Measurements from ENCODE around the gene RMND5A.
A peak's percentile ranks its signal among the peaks of the same experiment; 100 is the strongest.

Gene RMND5A

DNA sequence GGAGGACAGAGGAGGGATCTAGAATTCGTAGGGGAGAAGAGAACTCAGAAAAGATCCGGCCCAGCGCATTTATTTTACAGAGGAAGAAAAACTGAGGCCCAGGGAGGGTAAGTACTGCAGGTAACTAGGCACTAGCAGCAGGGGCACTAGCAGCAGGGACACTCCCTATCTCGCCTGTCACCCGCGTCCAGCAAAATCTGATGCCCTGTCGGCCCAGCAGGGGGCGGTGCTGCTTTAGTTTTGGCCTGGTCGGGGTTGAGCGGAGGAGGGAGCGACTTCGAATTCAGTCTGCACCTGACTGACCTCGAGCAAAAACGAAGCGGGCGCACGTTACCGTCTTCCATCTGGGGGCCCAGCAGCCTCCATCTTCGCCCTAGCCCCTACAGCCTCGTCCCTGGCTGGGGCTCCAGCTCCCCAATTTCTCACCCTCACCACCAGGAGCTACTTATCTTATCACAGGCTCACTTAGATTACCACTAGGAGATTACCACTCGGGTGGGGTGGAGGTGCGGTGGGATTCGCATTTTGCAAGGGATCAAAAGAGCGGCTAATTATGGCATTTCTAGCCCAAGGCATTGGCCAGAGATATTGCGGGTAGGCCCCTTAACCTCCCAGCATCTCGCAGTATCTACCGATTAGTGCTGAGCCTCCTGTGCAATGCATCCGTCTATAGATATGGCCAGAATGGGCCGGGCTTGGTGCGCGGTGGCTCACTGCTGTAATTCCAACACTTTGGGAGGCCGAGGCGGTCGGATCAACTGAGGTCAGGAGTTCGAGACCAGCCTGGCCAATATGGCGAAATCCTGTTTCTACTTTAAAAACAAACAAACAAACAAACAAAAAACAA is 88.4 kb downstream of the RMND5A start (continued):
- peak; percentile 75 for TF ChIP-seq ZIC2 (tag by site-specific recombination; IDR thresholded peaks at IDR 0.05)
- TF ChIP-seq ZNF529 (tag by site-specific recombination; IDR thresholded peaks at IDR 0.05; ENCODE audit: insufficient replicate concordance), result no peak
- TF ChIP-seq ZBTB1 (tag by site-specific recombination; IDR thresholded peaks at IDR 0.05), result no peak
- TF ChIP-seq, protein P1, sequence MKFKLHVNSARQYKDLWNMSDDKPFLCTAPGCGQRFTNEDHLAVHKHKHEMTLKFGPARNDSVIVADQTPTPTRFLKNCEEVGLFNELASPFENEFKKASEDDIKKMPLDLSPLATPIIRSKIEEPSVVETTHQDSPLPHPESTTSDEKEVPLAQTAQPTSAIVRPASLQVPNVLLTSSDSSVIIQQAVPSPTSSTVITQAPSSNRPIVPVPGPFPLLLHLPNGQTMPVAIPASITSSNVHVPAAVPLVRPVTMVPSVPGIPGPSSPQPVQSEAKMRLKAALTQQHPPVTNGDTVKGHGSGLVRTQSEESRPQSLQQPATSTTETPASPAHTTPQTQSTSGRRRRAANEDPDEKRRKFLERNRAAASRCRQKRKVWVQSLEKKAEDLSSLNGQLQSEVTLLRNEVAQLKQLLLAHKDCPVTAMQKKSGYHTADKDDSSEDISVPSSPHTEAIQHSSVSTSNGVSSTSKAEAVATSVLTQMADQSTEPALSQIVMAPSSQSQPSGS (tag by site-specific recombination; IDR thresholded peaks at IDR 0.05; ENCODE audit: low read depth), result no peak
- TF ChIP-seq ZNF585B (tag by site-specific recombination; IDR thresholded peaks at IDR 0.05), result no peak
- no peak for TF ChIP-seq EGR2 (tag by site-specific recombination; IDR thresholded peaks at IDR 0.05; ENCODE audit: low read depth)
- TF ChIP-seq ZEB2 (tag by site-specific recombination; IDR thresholded peaks at IDR 0.05), result 0 out of 2 replicates have a peak, but pooled peaks have one; percentile 50
- TF ChIP-seq, protein P2, sequence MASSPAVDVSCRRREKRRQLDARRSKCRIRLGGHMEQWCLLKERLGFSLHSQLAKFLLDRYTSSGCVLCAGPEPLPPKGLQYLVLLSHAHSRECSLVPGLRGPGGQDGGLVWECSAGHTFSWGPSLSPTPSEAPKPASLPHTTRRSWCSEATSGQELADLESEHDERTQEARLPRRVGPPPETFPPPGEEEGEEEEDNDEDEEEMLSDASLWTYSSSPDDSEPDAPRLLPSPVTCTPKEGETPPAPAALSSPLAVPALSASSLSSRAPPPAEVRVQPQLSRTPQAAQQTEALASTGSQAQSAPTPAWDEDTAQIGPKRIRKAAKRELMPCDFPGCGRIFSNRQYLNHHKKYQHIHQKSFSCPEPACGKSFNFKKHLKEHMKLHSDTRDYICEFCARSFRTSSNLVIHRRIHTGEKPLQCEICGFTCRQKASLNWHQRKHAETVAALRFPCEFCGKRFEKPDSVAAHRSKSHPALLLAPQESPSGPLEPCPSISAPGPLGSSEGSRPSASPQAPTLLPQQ (tag by site-specific recombination; IDR thresholded peaks at IDR 0.05), result peak; percentile 34; the same call in 1 of the 2 replicates
- 0 out of 2 replicates have a peak, but pooled peaks have one; percentile 37 for TF ChIP-seq ZNF366 (tag by site-specific recombination; conservative IDR thresholded peaks at IDR 0.05)
- no peak for TF ChIP-seq ZNF302 (tag by site-specific recombination; IDR thresholded peaks at IDR 0.05; ENCODE audit: low read depth)
- TF ChIP-seq, protein P3, sequence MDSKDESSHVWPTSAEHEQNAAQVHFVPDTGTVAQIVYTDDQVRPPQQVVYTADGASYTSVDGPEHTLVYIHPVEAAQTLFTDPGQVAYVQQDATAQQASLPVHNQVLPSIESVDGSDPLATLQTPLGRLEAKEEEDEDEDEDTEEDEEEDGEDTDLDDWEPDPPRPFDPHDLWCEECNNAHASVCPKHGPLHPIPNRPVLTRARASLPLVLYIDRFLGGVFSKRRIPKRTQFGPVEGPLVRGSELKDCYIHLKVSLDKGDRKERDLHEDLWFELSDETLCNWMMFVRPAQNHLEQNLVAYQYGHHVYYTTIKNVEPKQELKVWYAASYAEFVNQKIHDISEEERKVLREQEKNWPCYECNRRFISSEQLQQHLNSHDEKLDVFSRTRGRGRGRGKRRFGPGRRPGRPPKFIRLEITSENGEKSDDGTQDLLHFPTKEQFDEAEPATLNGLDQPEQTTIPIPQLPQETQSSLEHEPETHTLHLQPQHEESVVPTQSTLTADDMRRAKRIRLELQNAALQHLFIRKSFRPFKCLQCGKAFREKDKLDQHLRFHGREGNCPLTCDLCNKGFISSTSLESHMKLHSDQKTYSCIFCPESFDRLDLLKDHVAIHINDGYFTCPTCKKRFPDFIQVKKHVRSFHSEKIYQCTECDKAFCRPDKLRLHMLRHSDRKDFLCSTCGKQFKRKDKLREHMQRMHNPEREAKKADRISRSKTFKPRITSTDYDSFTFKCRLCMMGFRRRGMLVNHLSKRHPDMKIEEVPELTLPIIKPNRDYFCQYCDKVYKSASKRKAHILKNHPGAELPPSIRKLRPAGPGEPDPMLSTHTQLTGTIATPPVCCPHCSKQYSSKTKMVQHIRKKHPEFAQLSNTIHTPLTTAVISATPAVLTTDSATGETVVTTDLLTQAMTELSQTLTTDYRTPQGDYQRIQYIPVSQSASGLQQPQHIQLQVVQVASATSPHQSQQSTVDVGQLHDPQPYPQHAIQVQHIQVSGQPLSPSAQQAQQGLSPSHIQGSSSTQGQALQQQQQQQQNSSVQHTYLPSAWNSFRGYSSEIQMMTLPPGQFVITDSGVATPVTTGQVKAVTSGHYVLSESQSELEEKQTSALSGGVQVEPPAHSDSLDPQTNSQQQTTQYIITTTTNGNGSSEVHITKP (tag by site-specific recombination; IDR thresholded peaks at IDR 0.05), result peak; percentile 46; the same call in 1 of the 2 replicates
- TF ChIP-seq ZNF610 (tag by site-specific recombination; IDR thresholded peaks at IDR 0.05; ENCODE audit: borderline replicate concordance), result peak; percentile 69
- TF ChIP-seq ZNF473 (tag by site-specific recombination; IDR thresholded peaks at IDR 0.05), result 0 out of 2 replicates have a peak, but pooled peaks have one; percentile 20
- peak; percentile 72; the same call in 1 of the 2 replicates for TF ChIP-seq ZNF404 (tag by site-specific recombination; IDR thresholded peaks at IDR 0.05)
- TF ChIP-seq ZNF132 (tag by site-specific recombination; IDR thresholded peaks at IDR 0.05; ENCODE audit: borderline replicate concordance), result no peak
- TF ChIP-seq ZNF580 (tag by site-specific recombination; IDR thresholded peaks at IDR 0.05), result no peak
- TF ChIP-seq ZNF202 (tag by site-specific recombination; IDR thresholded peaks at IDR 0.05; ENCODE audit: borderline replicate concordance), result no peak
- peak; percentile 77 for TF ChIP-seq MZF1 (tag by site-specific recombination; IDR thresholded peaks at IDR 0.05; ENCODE audit: borderline replicate concordance)
- TF ChIP-seq ZNF558 (tag by site-specific recombination; IDR thresholded peaks at IDR 0.05), result peak; percentile 45; the same call in 1 of the 2 replicates
- peak; percentile 99 for TF ChIP-seq ZBTB48 (tag by site-specific recombination; IDR thresholded peaks at IDR 0.05)
- TF ChIP-seq, protein P4, sequence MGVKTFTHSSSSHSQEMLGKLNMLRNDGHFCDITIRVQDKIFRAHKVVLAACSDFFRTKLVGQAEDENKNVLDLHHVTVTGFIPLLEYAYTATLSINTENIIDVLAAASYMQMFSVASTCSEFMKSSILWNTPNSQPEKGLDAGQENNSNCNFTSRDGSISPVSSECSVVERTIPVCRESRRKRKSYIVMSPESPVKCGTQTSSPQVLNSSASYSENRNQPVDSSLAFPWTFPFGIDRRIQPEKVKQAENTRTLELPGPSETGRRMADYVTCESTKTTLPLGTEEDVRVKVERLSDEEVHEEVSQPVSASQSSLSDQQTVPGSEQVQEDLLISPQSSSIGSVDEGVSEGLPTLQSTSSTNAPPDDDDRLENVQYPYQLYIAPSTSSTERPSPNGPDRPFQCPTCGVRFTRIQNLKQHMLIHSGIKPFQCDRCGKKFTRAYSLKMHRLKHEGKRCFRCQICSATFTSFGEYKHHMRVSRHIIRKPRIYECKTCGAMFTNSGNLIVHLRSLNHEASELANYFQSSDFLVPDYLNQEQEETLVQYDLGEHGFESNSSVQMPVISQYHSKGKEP (tag by site-specific recombination; IDR thresholded peaks at IDR 0.05), result no peak
- TF ChIP-seq ZNF654 (tag by site-specific recombination; IDR thresholded peaks at IDR 0.05; ENCODE audit: low read depth), result peak; percentile 95
- TF ChIP-seq ZNF660 (tag by site-specific recombination; IDR thresholded peaks at IDR 0.05), result peak; percentile 76; the same call in 1 of the 2 replicates
- TF ChIP-seq BCL6B (tag by site-specific recombination; IDR thresholded peaks at IDR 0.05), result no peak
- no peak for TF ChIP-seq ZNF121 (tag by site-specific recombination; IDR thresholded peaks at IDR 0.05)
- no peak for TF ChIP-seq ZNF112 (tag by site-specific recombination; IDR thresholded peaks at IDR 0.05)
- peak; percentile 73 for TF ChIP-seq WT1 (tag by site-specific recombination; IDR thresholded peaks at IDR 0.05)
- no peak for TF ChIP-seq ZNF621 (tag by site-specific recombination; IDR thresholded peaks at IDR 0.05)
- TF ChIP-seq KLF9 (tag by site-specific recombination; IDR thresholded peaks at IDR 0.05; ENCODE audit: low read depth), result peak; percentile 12; the same call in 1 of the 2 replicates
- TF ChIP-seq KLF7 (tag by site-specific recombination; IDR thresholded peaks at IDR 0.05; ENCODE audit: borderline replicate concordance), result 0 out of 2 replicates have a peak, but pooled peaks have one; percentile 19
